Naive thymus-derived CD4-positive, alpha-beta T cell (primary cell): ENCODE data around the gene UBE4B. TPM values are rescaled to one million over a fixed set of nuclear protein-coding genes. Genes with fewer than 3 reads are reported as not detected.
A peak's percentile ranks its signal among the peaks of the same experiment; 100 is the strongest.

Experiments used
- ATAC-seq: fragments of 150-1000 bp; cut with Tn5 transposase; 2 replicates; pipeline ENCODE4 v1.10.0; 2021; ENCODE audit warnings: mild to moderate bottlenecking, moderate library complexity
- CTCF ChIA-PET: fragments of 350-600 bp; sonication (Branson Sonifier 250); formaldehyde crosslinking; loops from one replicate; lab custom pipeline; 2021; ENCODE audit warnings: antibody characterized with exemption; lab: Charles Lee
- POLR2A ChIA-PET: fragments of 350-600 bp; sonication (Branson Sonifier 250); formaldehyde crosslinking; loops from one replicate; lab custom pipeline; 2021; ENCODE audit warnings: antibody characterized with exemption, inconsistent platforms; lab: Charles Lee
- DNase-seq, 9 donors: peaks; one replicate each; pipeline versions ENCODE4 v3.0.0 to v3.0.0-alpha.2; 2020 to 2022; ENCODE audit warnings: mixed read lengths in 1 of 9
- H3K27ac ChIP-seq: one replicate; pipeline ENCODE4 v1.7.0; 2013; ENCODE audit warnings: mild to moderate bottlenecking, low read depth, low read length, moderate library complexity
- H3K27me3 ChIP-seq, 2 donors: one replicate each; pipeline ENCODE4 v1.7.0; 2013; ENCODE audit warnings: low read length in 2 of 2, mild to moderate bottlenecking in 2 of 2, moderate library complexity in 2 of 2; ENCODE audit not compliant: control insufficient read depth in 2 of 2, insufficient read depth in 2 of 2
- H3K36me3 ChIP-seq, 3 experiments: 1 replicate in 2 of 3; 2 replicates in 1 of 3; pipeline ENCODE4 v1.7.0; 2013; ENCODE audit warnings: low read length in 3 of 3, mild to moderate bottlenecking in 3 of 3, moderate library complexity in 1 of 3; ENCODE audit not compliant: insufficient read depth in 3 of 3, control insufficient read depth in 2 of 3
- H3K4me1 ChIP-seq, 2 donors: one replicate each; pipeline ENCODE4 v1.7.0; 2013; ENCODE audit warnings: low read length in 2 of 2, mild to moderate bottlenecking in 2 of 2, moderate library complexity in 1 of 2; ENCODE audit not compliant: control insufficient read depth in 2 of 2, insufficient read depth in 2 of 2
- H3K4me3 ChIP-seq: 2 replicates; pipeline ENCODE4 v1.7.0; 2013; ENCODE audit warnings: mild to moderate bottlenecking, low read length
- H3K9me3 ChIP-seq, 3 experiments: 1 replicate in 2 of 3; 2 replicates in 1 of 3; pipeline ENCODE4 v1.7.0; 2013; ENCODE audit warnings: low read length in 3 of 3; ENCODE audit not compliant: control insufficient read depth in 2 of 3
- H3K27ac Mint-ChIP-seq, 9 donors: one replicate each; pipeline ENCODE4 v1.8.0; 2020 to 2022; ENCODE audit warnings: mixed read lengths in 9 of 9, mild to moderate bottlenecking in 8 of 9, moderate library complexity in 5 of 9, inconsistent platforms in 2 of 9
- H3K27me3 Mint-ChIP-seq, 5 donors: one replicate each; pipeline ENCODE4 v1.8.0; 2021 to 2022; ENCODE audit warnings: mixed read lengths in 5 of 5, mild to moderate bottlenecking in 1 of 5
- H3K36me3 Mint-ChIP-seq, 5 donors: one replicate each; pipeline ENCODE4 v1.8.0; 2020 to 2022; ENCODE audit warnings: mixed read lengths in 5 of 5, mild to moderate bottlenecking in 3 of 5, inconsistent platforms in 1 of 5
- H3K4me1 Mint-ChIP-seq, 7 donors: one replicate each; pipeline ENCODE4 v1.8.0; 2020 to 2022; ENCODE audit warnings: mixed read lengths in 7 of 7, mild to moderate bottlenecking in 3 of 7, inconsistent platforms in 1 of 7
- H3K4me3 Mint-ChIP-seq, 10 donors: one replicate each; pipeline ENCODE4 v1.8.0; 2020 to 2022; ENCODE audit warnings: mild to moderate bottlenecking in 10 of 10, mixed read lengths in 10 of 10, moderate library complexity in 6 of 10, inconsistent platforms in 2 of 10
- H3K9me3 Mint-ChIP-seq, 11 donors: one replicate each; pipeline ENCODE4 v1.8.0; 2020 to 2022; ENCODE audit warnings: mixed read lengths in 11 of 11, mild to moderate bottlenecking in 4 of 11, inconsistent platforms in 1 of 11, moderate library complexity in 1 of 11
- intact Hi-C, 2 donors: fragments of 100-400 bp; cut with micrococcal nuclease; formaldehyde crosslinking; loops; one replicate each; pipeline ENCODE4 v1.15.1; 2023
- polyA plus RNA-seq, 2 donors: library from polyadenylated mRNA; unstranded; fragments of 300-500 nt; fragmentation: Illumina TruSeq; gene quantifications; one replicate each; pipeline ENCODE4 v1.2.3, GENCODE V29; 2021
- total RNA-seq, 6 experiments: library from RNA in 5 of 6; stranded (reverse) in 5 of 6; gene quantifications; 1 replicate in 5 of 6; 2 replicates in 1 of 6; pipeline ENCODE4 v1.2.3 and lab custom pipeline; 2021 to 2026

UBE4B gene
- total and polyA plus RNA-seq, 7 experiments from 2014 or later: 7.5 to 48.3 (median 39.2) TPM

GRCh38 chr1:10209905-10210810 lies 177.4 kb downstream of the UBE4B start, which contains the start of gene KIF1B:
Gene KIF1B, plus strand, starts transcription at chr1:10210570. Its CDS starts 21,759 bp downstream, at chr1:10232329.
- Histone ChIP-seq H3K36me3 (no peaks in the 10 kb centered on the region), H3K4me3 (peak within 1 kb of the TSS; percentile 94), H3K4me1 (peaks cover 5 to 15% of the 10 kb centered on the region in 2 donors), H3K9me3 (no peaks in the 10 kb centered on the region), H3K27me3 (peaks cover 0 to 4% of the 10 kb centered on the region in 2 donors), H3K27ac (peak within 1 kb of the TSS; percentile 75)
- Mint-ChIP-seq H3K4me3 (peak within 1 kb of the TSS; percentile 83 to 93 (median 90)), H3K9me3 (no peaks in the 10 kb centered on the region), H3K4me1 (peaks cover 14 to 37% (median 21%) of the 10 kb centered on the region in 7 donors), H3K27me3 (peaks cover 0 to 8% (median 0%) of the 10 kb centered on the region in 5 donors), H3K36me3 (no peaks in the 10 kb centered on the region), H3K27ac (peak within 1 kb of the TSS; percentile 51 to 82 (median 67))
- peak; percentile 93 to 98 (median 95) for DNase-seq
- peak; percentile 99 for ATAC-seq
- CTCF ChIA-PET: interaction anchor here (0.7 to 2.6 kb wide), 11 partner anchors 9 to 220 kb away, joined by 3 to 26 read pairs (median 3); partner anchors contain the start of gene CENPS
- intact Hi-C loops: loop anchor here (1.0 to 10.0 kb wide), 9 partner anchors 75 to 285 kb away; partner anchors contain the start of genes DFFA (in 1 of the 2), LZIC (in 1 of the 2), NMNAT1 (in 1 of the 2) and PEX14 (in 1 of the 2)
- POLR2A ChIA-PET: interaction anchor here (0.6 to 1.4 kb wide), 4 partner anchors 10 to 308 kb away, joined by 3 to 10 read pairs (median 4); partner anchors contain the start of genes CENPS and PGD

GRCh38 chr1:10210841-10211804 lies 178.4 kb downstream of the UBE4B start:
- Mint-ChIP-seq H3K9me3 (no peaks in the 10 kb centered on the region), H3K27me3 (peaks cover 0 to 8% (median 0%) of the 10 kb centered on the region in 5 donors), H3K27ac (peak overlapping the region; percentile 1 to 82 (median 55)), H3K4me3 (peak overlapping the region; percentile 59 to 90 (median 75)), H3K4me1 (peaks cover 14 to 46% (median 29%) of the 10 kb centered on the region in 7 donors), H3K36me3 (no peaks in the 10 kb centered on the region)
- intact Hi-C loops: loop anchor here (1.0 to 10.0 kb wide), 9 partner anchors 74 to 284 kb away; partner anchors contain the start of genes DFFA (in 1 of the 2), LZIC (in 1 of the 2), NMNAT1 (in 1 of the 2) and PEX14 (in 1 of the 2)
- Histone ChIP-seq H3K4me3 (peak overlapping the region; percentile 49), H3K9me3 (no peaks in the 10 kb centered on the region), H3K27me3 (peaks cover 0 to 4% of the 10 kb centered on the region in 2 donors), H3K36me3 (no peaks in the 10 kb centered on the region), H3K27ac (peak overlapping the region; percentile 75), H3K4me1 (peaks cover 5 to 15% of the 10 kb centered on the region in 2 donors)
- ATAC-seq (no peak), DNase-seq (peak in 3 of 9 donors; percentile 7 to 21 (median 11))
- CTCF ChIA-PET: interaction anchor here (0.7 to 2.6 kb wide), 7 partner anchors 10 to 219 kb away, joined by 3 to 26 read pairs (median 3); partner anchors contain the start of gene CENPS
- POLR2A ChIA-PET: interaction anchor here (0.6 to 1.4 kb wide), 3 partner anchors 219 to 1335 kb away, joined by 3 to 10 read pairs (median 3); partner anchors contain the start of gene CENPS

GRCh38 chr1:10211805-10212410 lies 179.2 kb downstream of the UBE4B start:
- no peak for ATAC-seq

DNA sequence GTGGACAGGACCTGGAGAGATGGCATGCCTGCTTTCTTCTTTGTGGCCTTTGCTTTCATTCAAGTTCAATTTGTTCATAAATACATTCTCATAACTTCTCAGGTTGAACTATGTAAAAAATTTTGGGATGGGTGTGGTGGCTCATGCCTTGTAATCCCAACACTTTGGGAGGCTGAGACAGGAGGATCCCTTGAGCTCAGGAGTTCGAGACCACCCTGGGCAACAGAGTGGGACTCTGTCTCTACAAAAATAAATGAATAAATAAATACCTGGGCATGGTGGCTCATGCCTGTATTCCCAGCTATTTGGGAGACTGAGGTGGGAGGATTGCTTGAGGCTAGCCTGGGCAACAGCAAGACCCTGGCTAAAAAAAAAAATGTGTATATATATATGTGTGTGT lies 179.7 kb downstream of the UBE4B start:
- POLR2A ChIA-PET: no interaction called here

More at GRCh38 chr1:10211805-10212410, 179.2 kb downstream of the UBE4B start:
- ChIA-PET CTCF (interaction anchor here (0.9 kb wide), 1 partner anchor 217 kb away, joined by 3 read pairs; no protein-coding TSS in a partner anchor), POLR2A (interaction anchor here (0.6 kb wide), 1 partner anchor 1336 kb away, joined by 3 read pairs; no protein-coding TSS in a partner anchor)
- Histone ChIP-seq H3K4me3 (no peak overlapping the region), H3K27ac (no peak overlapping the region), H3K4me1 (peaks cover 5 to 15% of the 10 kb centered on the region in 2 donors), H3K36me3 (no peaks in the 10 kb centered on the region), H3K9me3 (no peaks in the 10 kb centered on the region), H3K27me3 (peaks cover 0 to 4% of the 10 kb centered on the region in 2 donors)
- DNase-seq: peak in 1 of 9 donors; percentile 5
- H3K9me3 Mint-ChIP-seq: no peaks in the 10 kb centered on the region
- H3K4me3 Mint-ChIP-seq: peak overlapping the region; percentile 59 to 90 (median 75)
- peaks cover 0 to 6% (median 0%) of the 10 kb centered on the region in 5 donors for H3K27me3 Mint-ChIP-seq
- peak overlapping the region; percentile 1 to 82 (median 55) for H3K27ac Mint-ChIP-seq
- H3K4me1 Mint-ChIP-seq: peaks cover 18 to 52% (median 35%) of the 10 kb centered on the region in 7 donors
- no peaks in the 10 kb centered on the region for H3K36me3 Mint-ChIP-seq
- intact Hi-C loops: loop anchor here (2.0 to 10.0 kb wide), 4 partner anchors 73 to 283 kb away; partner anchors contain the start of genes DFFA (in 1 of the 2), PEX14 (in 1 of the 2) and UBE4B (in 1 of the 2)

GRCh38 chr1:10213186-10213705 lies 180.5 kb downstream of the UBE4B start:
- Histone ChIP-seq H3K36me3 (no peaks in the 10 kb centered on the region), H3K27me3 (peaks cover 0 to 4% of the 10 kb centered on the region in 2 donors), H3K27ac (no peak overlapping the region), H3K4me1 (peaks cover 5 to 15% of the 10 kb centered on the region in 2 donors), H3K4me3 (no peak overlapping the region), H3K9me3 (no peaks in the 10 kb centered on the region)
- peaks cover 22 to 62% (median 42%) of the 10 kb centered on the region in 7 donors for H3K4me1 Mint-ChIP-seq
- H3K4me3 Mint-ChIP-seq: no peak overlapping the region
- intact Hi-C loops: loop anchor here (5.0 to 10.0 kb wide), 3 partner anchors 72 to 282 kb away; partner anchors contain the start of genes DFFA (in 1 of the 2) and PEX14 (in 1 of the 2)
- peaks cover 0 to 6% (median 0%) of the 10 kb centered on the region in 5 donors for H3K27me3 Mint-ChIP-seq
- ATAC-seq (no peak), DNase-seq (no peak)
- peak overlapping the region in 1 of 9 donors; percentile 69 for H3K27ac Mint-ChIP-seq
- no peaks in the 10 kb centered on the region for H3K36me3 Mint-ChIP-seq
- ChIA-PET CTCF (interaction anchor here (0.6 to 1.0 kb wide), 2 partner anchors 216 to 234 kb away, joined by 3 read pairs; no protein-coding TSS in a partner anchor), POLR2A (no interaction called here)
- H3K9me3 Mint-ChIP-seq: no peaks in the 10 kb centered on the region

More for the DNA sequence above, 179.7 kb downstream of the UBE4B start:
- peaks cover 5 to 15% of the 10 kb centered on the region in 2 donors for H3K4me1 ChIP-seq
- no peaks in the 10 kb centered on the region for H3K36me3 ChIP-seq
- DNase-seq (no peak), ATAC-seq (no peak)
- H3K27me3 Mint-ChIP-seq: peaks cover 0 to 6% (median 0%) of the 10 kb centered on the region in 5 donors
- no peaks in the 10 kb centered on the region for H3K36me3 Mint-ChIP-seq
- H3K4me3 Mint-ChIP-seq: peak overlapping the region; percentile 59 to 90 (median 75)
- no peaks in the 10 kb centered on the region for H3K9me3 ChIP-seq
- CTCF ChIA-PET: interaction anchor here (0.6 to 1.0 kb wide), 2 partner anchors 22 to 217 kb away, joined by 3 read pairs; no protein-coding TSS in a partner anchor
- peaks cover 0 to 4% of the 10 kb centered on the region in 2 donors for H3K27me3 ChIP-seq
- H3K4me1 Mint-ChIP-seq: peaks cover 19 to 55% (median 35%) of the 10 kb centered on the region in 7 donors
- H3K27ac Mint-ChIP-seq: peak overlapping the region in 6 of 9 donors; percentile 41 to 82 (median 68)
- H3K27ac ChIP-seq: no peak overlapping the region
- no peak overlapping the region for H3K4me3 ChIP-seq
- intact Hi-C loops: loop anchor here (5.0 to 10.0 kb wide), 3 partner anchors 72 to 282 kb away; partner anchors contain the start of genes DFFA (in 1 of the 2) and PEX14 (in 1 of the 2)
- no peaks in the 10 kb centered on the region for H3K9me3 Mint-ChIP-seq
